K562 (cell line): ENCODE results near the gene SLMAP. TPM values are rescaled to one million over a fixed set of nuclear protein-coding genes. Genes with fewer than 3 reads are reported as not detected.

Source experiments
- ATAC-seq: fragments of 200-7000 bp; cut with Tn5 transposase; 3 replicates; pipeline ENCODE4 v1.9.1; 2020; ENCODE audit warnings: moderate library complexity
- BruUV-seq: library from RNA; stranded (reverse); fragments of 400-500 nt; replicated peaks from 2 replicates; lab custom pipeline; 2021; lab: Mats Ljungman, UMichigan
- CTCF ChIA-PET: fragments of 300-600 bp; formaldehyde crosslinking; extraction: SDS; loops from one replicate; lab custom pipeline; 2021; ENCODE audit warnings: low intra/inter-chr PET ratio; lab: Yijun Ruan, JAX
- POLR2A ChIA-PET: fragments of 300-600, 350-650 bp; sonication (Branson Sonifier 250); formaldehyde crosslinking; extraction: SDS; loops from one replicate; lab custom pipeline; 2021; ENCODE audit warnings: antibody characterized with exemption, inconsistent platforms; lab: Yijun Ruan, JAX
- DNase-seq, 4 experiments: peaks; one replicate each; pipeline versions ENCODE4 v3.0.0 to v3.0.0-alpha.2; 2011 to 2018; ENCODE audit warnings: low spot score in 3 of 4, mixed read lengths in 3 of 4; ENCODE audit errors: extremely low read depth in 1 of 4
- FAIRE-seq: peaks from 2 replicates; lab custom pipeline; 2011; peaks lifted over from hg19 to GRCh38; lab: Jason Lieb, UNC
- H2AFZ ChIP-seq: 2 replicates; pipeline ENCODE4 v1.6.0; 2011; ENCODE audit warnings: low read depth, low read length, control low read depth, inconsistent platforms
- H3K27ac ChIP-seq: fragments of 200-600 bp; 3 replicates; pipeline ENCODE4 v1.8.0; 2011; ENCODE audit warnings: low read depth, mild to moderate bottlenecking, control low read depth, inconsistent platforms, low read length, moderate library complexity, mixed read lengths; ENCODE audit errors: extremely low read depth
- H3K27me3 ChIP-seq, 2 experiments: fragments of 300-600 bp in 1 of 2; 2 replicates in 1 of 2; 3 replicates in 1 of 2; pipeline versions ENCODE4 v1.6.0 to v1.8.0; 2011; ENCODE audit warnings: inconsistent platforms in 2 of 2, low read length in 2 of 2, mild to moderate bottlenecking in 1 of 2, mixed read lengths in 1 of 2, moderate library complexity in 1 of 2; ENCODE audit not compliant: control insufficient read depth in 2 of 2, insufficient read depth in 2 of 2
- H3K36me3 ChIP-seq: fragments of 300-600 bp; 3 replicates; pipeline ENCODE4 v1.8.0; 2011; ENCODE audit warnings: mild to moderate bottlenecking, low read length, inconsistent platforms; ENCODE audit not compliant: control insufficient read depth, insufficient read depth
- H3K4me1 ChIP-seq, 2 experiments: fragments of 200-600 bp in 1 of 2; replicated peaks in 1 of 2; 2 replicates in 1 of 2; 3 replicates in 1 of 2; pipeline versions ENCODE4 v1.5.1 to v1.8.0; 2011; ENCODE audit warnings: inconsistent platforms in 2 of 2, low read length in 2 of 2, mild to moderate bottlenecking in 1 of 2, mixed read lengths in 1 of 2, moderate library complexity in 1 of 2; ENCODE audit not compliant: control insufficient read depth in 2 of 2, insufficient read depth in 2 of 2
- H3K4me2 ChIP-seq: 2 replicates; pipeline ENCODE4 v1.6.1; 2011; ENCODE audit warnings: low read length, control low read depth, inconsistent platforms, mixed read lengths; ENCODE audit not compliant: insufficient read depth
- H3K4me3 ChIP-seq: fragments of 200-600 bp; sonication (generic), shearing (Covaris generic); 2 replicates; pipeline ENCODE4 v1.5.1; 2016; ENCODE audit warnings: control low read depth, inconsistent platforms
- H3K79me2 ChIP-seq: fragments of 200-600 bp; 3 replicates; pipeline ENCODE4 v1.8.0; 2011; ENCODE audit warnings: low read length, inconsistent platforms; ENCODE audit not compliant: control insufficient read depth, insufficient read depth
- H3K9ac ChIP-seq, 2 experiments: 2 replicates each; pipeline versions ENCODE4 v1.6.0 to v1.6.1; 2011; ENCODE audit warnings: low read depth in 2 of 2, low read length in 2 of 2, control low read depth in 1 of 2, inconsistent platforms in 1 of 2, mild to moderate bottlenecking in 1 of 2, mixed read lengths in 1 of 2; ENCODE audit not compliant: insufficient read depth in 1 of 2
- H3K9me1 ChIP-seq: one replicate; pipeline ENCODE4 v1.6.0; 2011; ENCODE audit warnings: inconsistent platforms, mild to moderate bottlenecking, low read length, moderate library complexity; ENCODE audit not compliant: control insufficient read depth, insufficient read depth
- H3K9me3 ChIP-seq: replicated peaks from 2 replicates; pipeline ENCODE4 v1.5.1; 2011; ENCODE audit warnings: low read depth, low read length, inconsistent platforms; ENCODE audit not compliant: control insufficient read depth, insufficient read depth
- H4K20me1 ChIP-seq: replicated peaks from 2 replicates; pipeline ENCODE4 v1.6.1; 2011; ENCODE audit warnings: low read length, inconsistent platforms, mixed read lengths; ENCODE audit not compliant: control insufficient read depth, insufficient read depth
- CCAR2 ChIP-seq: fragments of 200-400 bp; formaldehyde crosslinking; IDR thresholded peaks from 2 replicates; pipeline ENCODE4 v1.6.1; 2017; ENCODE audit warnings: mild to moderate bottlenecking, low read depth, low read length
- NFXL1 ChIP-seq: fragments of 450-650 bp; formaldehyde crosslinking; IDR thresholded peaks from 2 replicates; pipeline ENCODE4 v1.4.0; 2021; ENCODE audit warnings: mild to moderate bottlenecking
- NKRF ChIP-seq: fragments of 450-650 bp; IDR thresholded peaks from 2 replicates; pipeline ENCODE4 v1.6.1; 2016; ENCODE audit warnings: borderline replicate concordance
- OTX1 ChIP-seq: fragments of 450-650 bp; formaldehyde crosslinking; IDR thresholded peaks from 2 replicates; pipeline ENCODE4 v1.4.0; 2022; ENCODE audit warnings: mild to moderate bottlenecking
- RFX1 ChIP-seq: fragments of 450-650 bp; IDR thresholded peaks from 2 replicates; pipeline ENCODE4 v1.6.1; 2016; ENCODE audit warnings: mild to moderate bottlenecking, moderate library complexity
- SP2 ChIP-seq: IDR thresholded peaks from 2 replicates; pipeline ENCODE4 v1.6.1; 2011; ENCODE audit warnings: mild to moderate bottlenecking, low read depth, low read length, moderate library complexity; ENCODE audit not compliant: poor library complexity, severe bottlenecking; ENCODE audit errors: extremely low read depth
- WGBS: fragments of 100-300 bp; shearing (Covaris generic); methylation state at CpG from one replicate; pipeline ENCODE4 v1.1.6; 2016; ENCODE audit warnings: low coverage, mixed read lengths; ENCODE audit not compliant: insufficient coverage; ENCODE audit errors: missing lambda C conversion rate; 5-methylcytosine and 5-hydroxymethylcytosine counted together
- in situ Hi-C: fragments of 300-500 bp; cut with MboI; formaldehyde crosslinking; loops from 4 replicates; pipeline ENCODE4 v1.15.0; 2018; ENCODE audit warnings: inconsistent platforms, mixed read lengths
- intact Hi-C: fragments of 100-400 bp; cut with micrococcal nuclease; formaldehyde crosslinking; loops from 2 replicates; pipeline ENCODE4 v1.14.2; 2022
- polyA plus RNA-seq, 8 experiments: library from polyadenylated mRNA; depleted of rRNA in 4 of 8; stranded (reverse) in 5 of 8; unstranded in 3 of 8; fragments of >200 nt; fragmentation: Nextera tagmentation in 2 of 8; fragmentation: Illumina TruSeq in 1 of 8; extraction: Ambion mirVana in 2 of 8; extraction: Trizol in 1 of 8; gene quantifications; 2 replicates each; pipeline versions ENCODE4 v1.2.1 to v1.2.3, GENCODE V29; 2011 to 2014; ENCODE audit warnings: inconsistent platforms in 1 of 8, missing spikeins in 1 of 8
- total RNA-seq, 7 experiments: library from RNA; depleted of rRNA in 6 of 7; stranded (reverse); fragments of >200 nt in 6 of 7; fragmentation: Illumina TruSeq in 2 of 7; extraction: Trizol in 2 of 7; gene quantifications; 2 replicates each; pipeline versions ENCODE4 v1.2.1 to v1.2.3, GENCODE V29; 2011 to 2021; ENCODE audit warnings: low replicate concordance in 1 of 7
- TF ChIP-seq, protein P1 (sequence below): fragments of 450-650 bp; IDR thresholded peaks from 2 replicates; pipeline ENCODE4 v1.6.1; 2016; ENCODE audit warnings: low read depth
- TF ChIP-seq, protein P2 (sequence below): fragments of 250-450 bp; sonication (Bioruptor Pico); IDR thresholded peaks from 2 replicates; pipeline ENCODE4 v1.5.0; 2021; ENCODE audit warnings: mild to moderate bottlenecking, moderate library complexity

The SLMAP gene
- total and polyA plus RNA-seq, 9 of the 15 experiments (the other 6 are each of a cell fraction or from before 2014, with no cell fraction given) = 12.1 to 50.7 (median 28.3) TPM

- Histone ChIP-seq H4K20me1 (no peaks in the 10 kb centered on the region), H3K36me3 (no peaks in the 10 kb centered on the region), H3K27me3 (no peaks in the 10 kb centered on the region), H3K9ac (no peak overlapping the region), H3K27ac (no peak overlapping the region), H3K79me2 (no peaks in the 10 kb centered on the region), H3K4me2 (no peak overlapping the region), H3K4me3 (no peak overlapping the region), H3K9me3 (no peaks in the 10 kb centered on the region), H2AFZ (no peak overlapping the region), H3K4me1 (peaks cover 16 to 24% of the 10 kb centered on the region in 2 experiments), H3K9me1 (no peaks in the 10 kb centered on the region)
- TF ChIP-seq, protein P1, sequence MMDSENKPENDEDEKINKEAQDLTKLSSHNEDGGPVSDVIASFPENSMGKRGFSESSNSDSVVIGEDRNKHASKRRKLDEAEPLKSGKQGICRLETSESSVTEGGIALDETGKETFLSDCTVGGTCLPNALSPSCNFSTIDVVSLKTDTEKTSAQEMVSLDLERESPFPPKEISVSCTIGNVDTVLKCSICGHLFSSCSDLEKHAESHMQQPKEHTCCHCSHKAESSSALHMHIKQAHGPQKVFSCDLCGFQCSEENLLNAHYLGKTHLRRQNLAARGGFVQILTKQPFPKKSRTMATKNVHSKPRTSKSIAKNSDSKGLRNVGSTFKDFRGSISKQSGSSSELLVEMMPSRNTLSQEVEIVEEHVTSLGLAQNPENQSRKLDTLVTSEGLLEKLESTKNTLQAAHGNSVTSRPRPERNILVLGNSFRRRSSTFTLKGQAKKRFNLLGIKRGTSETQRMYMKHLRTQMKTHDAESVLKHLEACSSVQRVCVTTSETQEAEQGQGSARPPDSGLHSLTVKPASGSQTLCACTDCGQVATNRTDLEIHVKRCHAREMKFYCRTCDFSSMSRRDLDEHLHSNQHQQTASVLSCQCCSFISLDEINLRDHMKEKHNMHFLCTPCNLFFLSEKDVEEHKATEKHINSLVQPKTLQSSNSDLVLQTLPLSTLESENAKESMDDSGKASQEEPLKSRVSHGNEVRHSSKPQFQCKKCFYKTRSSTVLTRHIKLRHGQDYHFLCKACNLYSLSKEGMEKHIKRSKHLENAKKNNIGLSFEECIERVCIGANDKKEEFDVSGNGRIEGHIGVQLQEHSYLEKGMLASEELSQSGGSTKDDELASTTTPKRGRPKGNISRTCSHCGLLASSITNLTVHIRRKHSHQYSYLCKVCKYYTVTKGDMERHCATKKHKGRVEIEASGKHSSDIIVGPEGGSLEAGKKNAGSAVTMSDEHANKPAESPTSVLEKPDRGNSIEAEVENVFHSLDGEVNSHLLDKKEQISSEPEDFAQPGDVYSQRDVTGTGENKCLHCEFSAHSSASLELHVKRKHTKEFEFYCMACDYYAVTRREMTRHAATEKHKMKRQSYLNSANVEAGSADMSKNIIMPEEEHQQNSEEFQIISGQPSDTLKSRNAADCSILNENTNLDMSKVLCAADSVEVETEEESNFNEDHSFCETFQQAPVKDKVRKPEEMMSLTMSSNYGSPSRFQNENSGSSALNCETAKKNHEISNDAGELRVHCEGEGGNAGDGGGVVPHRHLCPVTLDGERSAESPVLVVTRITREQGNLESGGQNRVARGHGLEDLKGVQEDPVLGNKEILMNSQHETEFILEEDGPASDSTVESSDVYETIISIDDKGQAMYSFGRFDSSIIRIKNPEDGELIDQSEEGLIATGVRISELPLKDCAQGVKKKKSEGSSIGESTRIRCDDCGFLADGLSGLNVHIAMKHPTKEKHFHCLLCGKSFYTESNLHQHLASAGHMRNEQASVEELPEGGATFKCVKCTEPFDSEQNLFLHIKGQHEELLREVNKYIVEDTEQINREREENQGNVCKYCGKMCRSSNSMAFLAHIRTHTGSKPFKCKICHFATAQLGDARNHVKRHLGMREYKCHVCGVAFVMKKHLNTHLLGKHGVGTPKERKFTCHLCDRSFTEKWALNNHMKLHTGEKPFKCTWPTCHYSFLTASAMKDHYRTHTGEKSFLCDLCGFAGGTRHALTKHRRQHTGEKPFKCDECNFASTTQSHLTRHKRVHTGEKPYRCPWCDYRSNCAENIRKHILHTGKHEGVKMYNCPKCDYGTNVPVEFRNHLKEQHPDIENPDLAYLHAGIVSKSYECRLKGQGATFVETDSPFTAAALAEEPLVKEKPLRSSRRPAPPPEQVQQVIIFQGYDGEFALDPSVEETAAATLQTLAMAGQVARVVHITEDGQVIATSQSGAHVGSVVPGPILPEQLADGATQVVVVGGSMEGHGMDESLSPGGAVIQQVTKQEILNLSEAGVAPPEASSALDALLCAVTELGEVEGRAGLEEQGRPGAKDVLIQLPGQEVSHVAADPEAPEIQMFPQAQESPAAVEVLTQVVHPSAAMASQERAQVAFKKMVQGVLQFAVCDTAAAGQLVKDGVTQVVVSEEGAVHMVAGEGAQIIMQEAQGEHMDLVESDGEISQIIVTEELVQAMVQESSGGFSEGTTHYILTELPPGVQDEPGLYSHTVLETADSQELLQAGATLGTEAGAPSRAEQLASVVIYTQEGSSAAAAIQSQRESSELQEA = no peak
- TF ChIP-seq SP2 (no peak), NKRF (no peak), OTX1 (CRISPR knock-in tag) (no peak), NFXL1 (CRISPR knock-in tag) (no peak), CCAR2 (no peak), RFX1 (no peak)
- TF ChIP-seq, protein P2, sequence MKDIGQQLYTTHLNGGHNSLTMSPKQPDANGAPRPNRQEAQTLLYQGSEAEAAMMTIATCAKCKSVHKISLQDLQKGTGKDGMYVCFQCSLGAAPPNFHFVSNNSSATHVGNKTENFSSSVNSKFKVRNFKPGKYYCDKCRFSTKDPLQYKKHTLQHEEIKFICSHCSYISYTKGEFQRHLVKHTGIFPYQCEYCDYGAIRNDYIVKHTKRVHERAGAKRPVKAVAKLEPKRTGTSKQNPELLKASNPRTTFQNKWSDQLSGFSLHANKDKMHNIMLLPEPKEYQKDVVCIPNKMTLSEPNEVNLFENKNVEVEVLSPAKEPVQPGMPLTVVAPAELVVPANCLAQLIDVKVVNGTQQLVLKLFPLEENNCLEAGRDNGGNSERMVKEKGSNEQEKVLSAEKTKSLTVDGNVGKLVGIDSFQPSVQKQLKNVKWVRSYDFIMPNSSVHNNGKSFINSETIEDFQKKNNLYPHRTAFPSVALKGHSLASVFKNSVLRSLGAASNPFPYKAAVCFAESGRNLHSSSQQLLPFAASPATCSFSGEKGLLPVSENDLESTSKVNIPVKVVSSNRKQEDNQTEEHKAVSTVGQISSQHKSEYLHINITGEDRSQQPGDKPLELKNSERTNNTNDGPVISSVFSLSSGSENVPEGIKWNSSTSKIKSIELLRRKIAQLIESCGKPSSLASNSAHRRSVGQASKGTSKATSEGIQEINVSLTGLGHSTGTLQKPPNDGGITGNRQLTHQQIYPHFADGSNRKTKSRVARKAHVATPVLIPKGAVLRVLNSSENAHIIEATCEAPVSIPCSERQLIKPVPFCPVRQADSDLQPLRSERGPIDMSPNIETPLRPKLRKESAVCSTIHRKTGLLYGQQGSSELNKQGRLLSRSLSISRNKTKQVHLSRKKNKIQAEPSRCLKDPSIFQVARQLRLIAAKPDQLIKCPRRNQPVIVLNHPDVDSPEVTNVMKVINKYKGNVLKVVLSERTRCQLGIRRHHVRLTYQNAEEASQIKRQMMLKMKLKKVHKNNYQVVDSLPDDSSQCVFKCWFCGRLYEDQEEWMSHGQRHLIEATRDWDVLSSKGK (CRISPR knock-in tag) = no peak
- ChIA-PET POLR2A (interaction anchor here (1.0 kb wide), 1 partner anchor 202 kb away, joined by 3 read pairs; the partner anchor contains the start of gene SLMAP), CTCF (no interaction called here)
- intact Hi-C loops (no loop called here), in situ Hi-C loops (no loop called here)
- DNase-seq = no peak
- ATAC-seq = no peak
- BruUV-seq = no TSS peak
- FAIRE-seq = no peak
- no CpG with 5 or more reads among the region's 1 CpG for WGBS
Observed at GRCh38 chr3:57957824-57958223, 201.7 kb downstream of the SLMAP start.
